Measurements from ENCODE around the gene PNCK. TPM values are rescaled to one million over a fixed set of nuclear protein-coding genes. Genes with fewer than 3 reads are reported as not detected.

The PNCK gene
- total and polyA plus RNA-seq, 10 of the 15 experiments (the other 5 are each of a cell fraction or from before 2014, with no cell fraction given): 0.21 to 0.67 (median 0.54) TPM; not detected in 7

- H4K20me1 ChIP-seq (ENCODE audit: control insufficient read depth, insufficient read depth): no peaks in the 10 kb centered on the region
- H3K27me3 ChIP-seq (replicated peaks in 1 of 2; ENCODE audit: control insufficient read depth in 2 of 2, insufficient read depth in 2 of 2, low read length in 1 of 2): no peaks in the 10 kb centered on the region; a peak in 2 of 4 replicates
- H3K4me3 ChIP-seq: no peak overlapping the region
- H2AFZ ChIP-seq (ENCODE audit: control insufficient read depth, low read depth, low read length): no peak overlapping the region
- no peak overlapping the region for H3K9ac ChIP-seq (ENCODE audit: control insufficient read depth, insufficient read depth, low read length)
- ChIA-PET POLR2A (no interaction called here), SMC1A (ENCODE audit: uncharacterized antibody, unreplicated experiment) (no interaction called here), RAD21 (ENCODE audit: unreplicated experiment) (no interaction called here), CTCF (no interaction called here)
- H3K79me2 ChIP-seq (ENCODE audit: control insufficient read depth, insufficient read depth, low read length): no peaks in the 10 kb centered on the region
- no peak for FAIRE-seq
- ATAC-seq: no peak
- BruUV-seq (replicated peaks): no TSS peak
- no peaks in the 10 kb centered on the region for H3K36me3 ChIP-seq (ENCODE audit: control insufficient read depth in 2 of 2, insufficient read depth in 2 of 2, low read length in 1 of 2)
- no peak overlapping the region for H3K4me2 ChIP-seq (ENCODE audit: control insufficient read depth, insufficient read depth)
- H3K9me3 ChIP-seq (replicated peaks; ENCODE audit: control insufficient read depth, insufficient read depth, low read length): no peaks in the 10 kb centered on the region; the same call in 2 of the 3 replicates
- 76% methylated on average over 8 of the region's 8 CpGs for WGBS (ENCODE audit: insufficient coverage, insufficient replicate concordance, low lambda C conversion rate, missing lambda C conversion rate)
- no peak overlapping the region for H3K27ac ChIP-seq (ENCODE audit: control insufficient read depth, insufficient read depth)
- in situ Hi-C loops (cut with MboI) (no loop called here), intact Hi-C loops (cut with micrococcal nuclease; ENCODE audit: unreplicated experiment) (no loop called here)
- no peak for DNase-seq (ENCODE audit: low read depth, low spot score)
- no peak for TF ChIP-seq CHD1 (IDR thresholded peaks at IDR 0.05; ENCODE audit: low read depth, low read length)
- no peak for TF ChIP-seq STAT3 (IDR thresholded peaks at IDR 0.05; ENCODE audit: low read depth, low read length)
- no peak for TF ChIP-seq REST (IDR thresholded peaks at IDR 0.05; ENCODE audit: low read depth, low read length)
- no peak for TF ChIP-seq CHD2 (IDR thresholded peaks at IDR 0.05; ENCODE audit: borderline replicate concordance, low read depth, low read length)
- TF ChIP-seq, protein P1, sequence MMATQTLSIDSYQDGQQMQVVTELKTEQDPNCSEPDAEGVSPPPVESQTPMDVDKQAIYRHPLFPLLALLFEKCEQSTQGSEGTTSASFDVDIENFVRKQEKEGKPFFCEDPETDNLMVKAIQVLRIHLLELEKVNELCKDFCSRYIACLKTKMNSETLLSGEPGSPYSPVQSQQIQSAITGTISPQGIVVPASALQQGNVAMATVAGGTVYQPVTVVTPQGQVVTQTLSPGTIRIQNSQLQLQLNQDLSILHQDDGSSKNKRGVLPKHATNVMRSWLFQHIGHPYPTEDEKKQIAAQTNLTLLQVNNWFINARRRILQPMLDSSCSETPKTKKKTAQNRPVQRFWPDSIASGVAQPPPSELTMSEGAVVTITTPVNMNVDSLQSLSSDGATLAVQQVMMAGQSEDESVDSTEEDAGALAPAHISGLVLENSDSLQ (IDR thresholded peaks at IDR 0.05): no peak
- no peak for TF ChIP-seq CHD4 (IDR thresholded peaks at IDR 0.05)
- no peak for TF ChIP-seq TCF12 (IDR thresholded peaks at IDR 0.05; ENCODE audit: low read depth, low read length)
- TF ChIP-seq NRF1 (conservative IDR thresholded peaks at IDR 0.05; ENCODE audit: low read depth, low read length): no peak
- TF ChIP-seq TARDBP (IDR thresholded peaks at IDR 0.05; ENCODE audit: borderline replicate concordance): no peak
- TF ChIP-seq KDM1A (IDR thresholded peaks at IDR 0.05; ENCODE audit: borderline replicate concordance): no peak
- H3K4me1 ChIP-seq (ENCODE audit: control insufficient read depth, insufficient read depth, low read length): no peaks in the 10 kb centered on the region
Measured at GRCh38 chrX:153628129-153628528, 45.5 kb downstream of the PNCK start.
